Mucosa of gallbladder (tissue), 1 donor: ENCODE results near the gene NAV3. TPM values are rescaled to one million over a fixed set of nuclear protein-coding genes. Genes with fewer than 3 reads are reported as not detected.

Experiments
- DNase-seq: peaks from one replicate; pipeline ENCODE4 v3.0.0-alpha.2; 2020; ENCODE audit warnings: low spot score
- total RNA-seq: library from RNA; stranded (reverse); gene quantifications from one replicate; pipeline ENCODE4 v1.2.1, GENCODE V29; 2021
- donor health status: DM: no; HTN: no; CAD: no.

The NAV3 gene
- total RNA-seq, 1 donor from 2014 or later, result 31.7 TPM

DNA sequence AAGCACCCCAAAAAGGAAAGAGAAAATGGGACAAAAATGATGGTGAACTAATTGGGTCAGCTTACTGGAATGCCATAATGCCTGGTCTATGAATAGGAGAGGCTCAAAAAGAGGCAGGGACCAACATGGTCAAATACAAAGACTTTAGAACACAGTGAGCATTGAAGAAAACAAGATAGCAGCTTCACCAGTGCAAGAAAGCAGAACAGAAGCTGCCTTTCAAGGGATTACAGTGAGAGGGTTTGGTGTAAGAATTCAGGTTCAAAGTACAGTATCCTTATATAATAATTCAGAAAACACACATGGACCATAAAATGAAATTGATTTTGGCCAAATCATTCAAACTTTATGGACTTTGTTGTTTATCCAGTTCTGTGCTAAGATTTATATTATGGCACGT lies 162.1 kb downstream of the NAV3 start:
- no peak for DNase-seq

DNA sequence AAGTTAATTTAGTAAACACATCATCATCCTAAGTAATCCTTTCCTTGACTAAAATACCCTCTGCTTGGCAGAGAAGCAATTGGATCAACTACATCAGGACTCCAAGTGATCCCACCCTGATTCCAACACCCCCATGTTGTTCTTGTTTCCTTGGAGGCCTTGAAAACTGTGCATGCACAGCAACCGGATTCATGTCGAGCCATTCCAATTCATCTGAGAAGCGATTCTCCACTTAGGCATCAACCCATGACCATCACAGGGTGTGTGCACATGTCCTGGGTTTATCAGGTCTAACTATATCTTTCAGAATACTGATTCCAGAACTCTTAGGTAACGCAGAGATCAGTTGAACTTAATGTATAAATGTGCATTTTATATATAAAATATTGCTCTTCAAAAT lies 163.0 kb downstream of the NAV3 start:
- no peak for DNase-seq

DNA sequence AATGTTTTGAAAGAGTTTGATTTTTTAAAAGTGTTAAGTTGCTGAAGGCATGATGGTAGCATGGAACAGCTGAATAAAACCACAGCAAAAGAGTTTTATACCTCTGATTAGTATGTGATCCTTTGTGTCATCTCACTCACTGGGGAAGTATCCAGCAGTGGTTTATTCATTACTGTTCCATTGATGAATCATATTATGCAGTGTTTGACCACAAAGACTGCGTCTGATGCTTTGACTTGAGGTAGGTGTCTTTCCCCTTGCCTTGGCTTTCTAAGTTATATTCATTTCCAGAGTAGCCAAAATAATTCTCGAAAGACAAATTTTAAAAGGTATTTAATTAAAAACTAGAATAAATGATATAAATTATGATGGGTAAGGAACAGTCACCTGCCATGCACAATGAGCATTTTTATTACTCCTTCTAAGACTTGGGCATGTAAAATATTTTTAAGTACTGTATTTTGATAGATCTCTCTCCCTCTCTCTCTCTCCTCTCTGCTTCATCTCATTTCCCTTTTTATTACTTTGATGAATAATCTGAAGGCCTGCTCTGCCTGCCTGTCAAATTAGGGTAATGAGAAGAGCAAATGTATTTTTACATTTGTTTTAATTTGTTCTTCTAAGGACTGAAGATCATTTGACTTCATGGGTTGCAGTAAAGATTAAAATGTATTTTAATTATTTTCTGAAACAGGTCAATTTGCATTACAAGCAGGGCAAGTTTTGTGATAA lies 164.9 kb downstream of the NAV3 start:
- DNase-seq, result no peak

DNA sequence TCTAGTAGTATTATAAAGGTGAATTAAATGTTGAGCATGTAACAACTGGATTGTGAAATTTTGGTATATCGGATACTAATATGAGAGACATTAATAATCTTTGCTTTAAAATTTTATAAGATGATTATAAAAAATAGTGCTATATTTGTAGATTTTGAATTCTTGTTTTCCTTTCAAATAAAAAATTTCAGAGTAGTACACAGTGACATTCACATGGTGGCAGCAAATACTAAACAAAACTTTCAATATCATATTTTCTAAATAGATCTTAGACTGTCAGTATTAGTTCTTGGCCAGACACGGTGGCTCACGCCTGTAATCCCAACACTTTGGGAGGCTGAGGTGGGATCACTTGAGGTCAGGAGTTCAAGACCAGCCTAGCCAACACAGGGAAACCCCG lies 166.0 kb downstream of the NAV3 start:
- no peak for DNase-seq

DNA sequence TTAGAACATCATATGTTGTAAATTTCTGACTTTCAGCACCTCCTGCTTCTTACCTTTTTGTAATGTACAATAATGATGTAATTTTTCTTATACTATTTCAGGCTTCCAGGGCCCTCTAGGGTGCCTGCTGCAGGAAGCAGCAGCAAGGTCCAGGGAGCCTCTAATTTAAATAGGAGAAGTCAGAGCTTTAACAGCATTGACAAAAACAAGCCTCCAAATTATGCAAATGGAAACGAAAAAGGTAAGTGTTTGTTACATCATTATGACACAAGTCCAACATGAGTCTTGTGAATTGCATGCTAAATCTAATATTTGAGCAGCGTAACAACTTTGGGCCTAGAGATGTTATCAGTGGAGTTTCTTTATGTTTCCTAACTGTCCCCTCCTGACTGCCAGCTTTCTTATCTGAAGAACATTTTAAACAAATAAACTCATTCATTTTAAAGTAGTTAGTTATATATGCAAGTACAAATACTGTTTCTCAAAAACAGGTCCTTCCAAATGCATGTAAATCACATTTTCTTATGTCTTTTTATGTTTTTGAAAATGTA lies 167.6 kb downstream of the NAV3 start:
- DNase-seq, result no peak

DNA sequence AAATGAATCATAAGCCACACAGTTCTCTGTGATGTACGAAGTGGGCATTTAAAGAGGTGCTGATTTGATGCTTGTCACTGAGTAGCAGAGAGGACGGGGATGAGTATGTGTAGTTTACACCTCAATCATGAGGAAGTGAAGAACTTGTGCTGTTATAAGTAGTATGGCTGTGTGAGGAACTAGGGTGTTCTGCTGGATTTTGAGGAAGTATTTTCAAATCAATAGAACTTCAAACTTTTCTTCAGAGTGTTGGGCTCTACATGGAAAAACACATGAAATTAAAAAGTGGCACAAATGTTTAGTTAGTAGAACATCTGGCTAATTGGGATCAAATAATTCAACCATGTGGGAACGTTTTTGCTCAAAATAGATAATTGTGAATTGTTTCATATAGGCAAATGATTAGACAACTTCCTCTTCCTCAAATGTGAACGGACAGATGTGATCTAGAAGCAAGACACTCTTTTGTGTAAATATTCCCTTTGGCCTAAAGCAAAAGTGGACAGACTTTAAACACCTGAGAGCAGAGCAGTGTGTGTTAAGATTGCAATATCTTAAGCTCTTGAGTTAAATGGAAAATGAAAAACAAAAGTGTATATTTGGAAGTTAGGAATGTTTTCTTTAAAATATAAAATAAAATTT lies 168.5 kb downstream of the NAV3 start:
- DNase-seq, result no peak

DNA sequence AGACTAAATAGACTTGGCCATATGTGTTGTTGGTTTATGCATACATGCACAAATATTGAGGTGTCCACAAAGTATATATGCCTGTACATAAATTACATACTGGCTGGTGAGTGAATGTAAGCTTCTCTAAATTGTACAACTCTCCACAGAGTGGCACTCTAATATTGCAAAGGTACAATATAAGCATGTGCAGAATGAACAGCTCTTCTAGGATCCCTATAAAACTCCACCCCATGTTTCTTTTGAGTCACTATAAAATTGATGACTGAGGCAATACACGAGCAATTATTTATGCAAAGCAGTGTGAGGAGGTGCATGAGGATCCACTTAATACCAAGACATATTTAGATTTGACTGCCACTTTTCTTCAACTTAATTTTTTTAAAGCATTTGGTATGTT lies 172.2 kb downstream of the NAV3 start:
- DNase-seq, result no peak

DNA sequence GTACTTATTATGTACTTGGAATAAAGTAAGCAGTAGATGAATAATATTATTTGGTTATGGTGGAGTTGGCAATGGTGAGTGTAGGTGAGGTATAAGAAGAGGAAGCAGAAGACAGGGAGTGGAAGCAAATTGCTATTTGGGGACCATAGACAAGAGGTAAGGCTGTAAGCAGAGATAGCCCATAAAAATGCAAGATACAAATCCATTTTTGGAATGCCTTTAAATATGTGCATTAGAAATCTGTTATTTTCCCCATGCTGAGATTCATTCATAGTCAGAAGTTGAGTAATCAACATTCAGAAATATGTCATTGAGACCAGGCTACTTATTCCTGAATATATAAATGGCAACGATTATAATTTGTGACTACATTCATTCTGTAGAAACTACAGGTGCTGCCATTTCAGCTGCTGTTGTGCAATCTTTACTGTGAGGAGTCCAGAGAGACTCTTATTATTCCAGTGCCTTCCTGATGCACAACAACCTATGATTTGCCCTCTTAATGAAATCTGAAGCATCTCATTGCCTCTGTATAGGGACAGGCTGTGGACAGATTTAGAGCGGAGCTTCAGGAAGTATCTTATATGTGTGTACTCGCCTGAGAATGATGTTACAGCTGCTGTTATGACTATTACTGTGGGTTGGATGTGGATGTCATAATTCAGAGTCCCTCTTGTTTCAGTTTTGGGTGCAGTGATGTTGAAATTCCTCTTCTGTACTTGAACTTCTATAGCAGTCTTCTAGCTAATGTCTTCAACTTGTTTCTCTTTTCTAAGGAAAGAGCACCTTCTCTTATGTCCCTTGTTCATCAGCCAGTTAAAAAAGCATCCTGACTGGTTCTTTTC lies 173.8 kb downstream of the NAV3 start:
- DNase-seq, result no peak

DNA sequence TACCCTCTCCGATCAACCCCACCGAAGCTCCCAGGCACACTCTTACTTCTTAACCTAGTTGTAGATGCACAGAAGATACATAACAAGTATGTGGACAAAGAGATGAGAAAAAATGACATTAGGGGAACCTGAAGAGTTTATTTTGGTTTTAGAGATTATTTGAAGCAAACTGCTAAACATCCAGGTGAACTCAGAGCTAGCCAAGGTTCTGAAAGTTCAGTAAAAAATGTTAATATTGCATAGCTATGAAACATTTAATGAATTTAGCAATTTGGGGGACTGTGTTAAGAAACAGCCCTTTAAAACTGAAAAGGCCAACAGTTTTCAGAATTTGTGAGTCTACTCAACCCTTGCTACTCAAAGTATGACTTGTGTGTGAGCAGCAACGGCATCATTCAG lies 174.4 kb downstream of the NAV3 start:
- no peak for DNase-seq

DNA sequence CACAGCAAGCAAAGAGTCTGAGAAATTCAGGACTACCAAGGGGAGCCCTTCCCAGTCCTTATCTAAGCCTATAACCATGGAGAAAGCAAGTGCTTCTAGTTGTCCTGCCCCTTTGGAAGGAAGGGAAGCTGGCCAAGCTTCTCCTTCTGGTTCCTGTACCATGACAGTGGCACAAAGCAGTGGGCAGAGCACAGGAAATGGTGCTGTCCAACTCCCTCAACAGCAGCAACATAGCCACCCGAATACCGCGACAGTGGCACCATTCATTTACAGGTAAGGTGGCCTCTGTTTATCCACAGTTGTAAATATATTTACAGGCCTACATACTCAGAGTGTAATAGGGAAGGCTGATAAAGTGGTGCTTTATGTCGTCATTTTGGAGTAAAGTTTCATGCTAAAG lies 176.5 kb downstream of the NAV3 start:
- no peak for DNase-seq

DNA sequence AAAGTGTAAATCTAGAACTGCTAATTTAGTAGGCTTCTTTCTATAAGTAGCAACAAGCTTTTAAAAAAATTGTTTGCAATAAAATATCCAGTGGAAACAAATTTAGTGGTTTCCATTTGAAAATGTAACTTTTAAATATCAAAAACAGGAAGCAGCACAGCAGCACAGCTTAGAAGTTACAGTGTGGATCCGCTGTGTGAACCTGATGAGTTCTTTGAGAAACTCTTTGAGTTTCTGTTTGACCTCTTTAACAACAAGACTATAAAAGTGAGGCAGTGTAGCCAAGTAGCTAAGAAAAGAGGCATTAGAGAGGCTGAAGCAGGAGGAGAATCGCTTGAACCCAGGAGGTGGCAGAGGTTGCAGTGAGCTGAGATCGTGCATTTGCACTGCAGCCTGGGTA lies 178.3 kb downstream of the NAV3 start:
- DNase-seq, result no peak

DNA sequence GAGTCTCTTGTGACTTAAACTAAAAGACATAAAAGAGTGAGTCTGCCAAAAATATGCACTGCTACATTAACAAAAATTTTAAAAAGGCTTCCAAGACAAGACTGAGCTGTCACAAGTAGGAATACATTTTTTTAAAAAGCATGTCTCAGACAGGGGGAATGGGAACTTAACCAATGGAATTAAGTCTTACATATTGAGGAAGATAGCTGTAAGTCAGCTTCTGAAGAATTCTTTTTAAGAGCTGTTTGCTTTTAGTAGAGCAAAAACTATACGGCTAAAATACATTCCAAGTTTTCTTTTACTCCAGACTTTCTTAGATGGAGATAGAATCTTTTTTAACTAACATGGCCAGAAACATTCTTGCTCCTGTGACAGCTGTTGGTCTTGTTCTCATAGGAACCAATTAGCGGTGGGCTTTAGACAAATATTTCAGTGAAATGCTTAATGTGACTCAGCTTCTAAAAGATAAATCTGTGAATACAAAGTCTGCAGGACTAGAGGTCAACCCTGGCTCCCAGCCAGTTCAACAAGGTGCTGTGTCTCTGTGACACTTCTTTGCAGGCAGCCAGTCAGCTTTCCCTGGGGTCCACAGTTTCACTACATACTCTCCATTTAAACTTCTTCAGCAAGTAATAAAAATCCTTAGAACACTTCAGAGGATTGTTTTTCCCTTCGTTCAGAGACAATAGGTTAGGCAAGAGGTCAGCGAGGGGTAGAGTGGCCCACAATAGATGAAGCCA lies 187.6 kb downstream of the NAV3 start:
- no peak for DNase-seq

DNA sequence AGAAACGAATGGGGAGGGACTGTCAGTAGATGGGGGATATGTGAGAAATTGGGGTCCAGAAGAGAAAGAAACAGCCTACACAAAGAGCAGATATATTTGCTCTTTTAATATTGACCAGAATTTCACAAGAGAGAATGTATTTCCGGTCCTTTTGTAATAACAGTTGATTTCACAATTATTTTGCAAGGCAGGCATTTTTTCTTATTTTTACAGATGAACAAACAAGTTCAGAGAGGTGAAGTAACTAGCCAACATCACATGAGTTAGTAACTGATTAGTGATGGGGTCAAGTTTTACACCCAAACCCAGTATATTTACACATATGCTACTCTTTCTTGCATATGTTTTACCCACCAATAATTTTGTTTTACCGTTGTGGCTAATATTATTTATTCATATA lies 188.2 kb downstream of the NAV3 start:
- no peak for DNase-seq

DNA sequence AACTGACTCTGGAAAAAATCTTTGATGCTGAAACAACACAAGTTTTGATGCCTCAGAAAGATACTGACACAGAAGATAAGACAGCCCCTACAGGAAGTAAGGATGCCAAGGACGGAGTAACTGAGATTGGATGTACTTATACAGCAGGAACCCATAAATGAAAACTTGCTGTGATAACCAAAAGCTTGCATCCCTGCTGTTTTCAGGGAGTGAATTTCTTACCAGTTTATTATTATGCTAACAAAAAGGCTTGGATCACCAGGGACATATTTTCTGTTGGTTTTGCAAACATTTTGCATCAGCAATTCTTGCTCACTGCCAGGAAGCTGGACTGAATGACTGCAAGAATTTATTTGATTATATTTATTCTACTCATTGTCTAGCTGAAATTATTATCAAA lies 197.7 kb downstream of the NAV3 start:
- no peak for DNase-seq

DNA sequence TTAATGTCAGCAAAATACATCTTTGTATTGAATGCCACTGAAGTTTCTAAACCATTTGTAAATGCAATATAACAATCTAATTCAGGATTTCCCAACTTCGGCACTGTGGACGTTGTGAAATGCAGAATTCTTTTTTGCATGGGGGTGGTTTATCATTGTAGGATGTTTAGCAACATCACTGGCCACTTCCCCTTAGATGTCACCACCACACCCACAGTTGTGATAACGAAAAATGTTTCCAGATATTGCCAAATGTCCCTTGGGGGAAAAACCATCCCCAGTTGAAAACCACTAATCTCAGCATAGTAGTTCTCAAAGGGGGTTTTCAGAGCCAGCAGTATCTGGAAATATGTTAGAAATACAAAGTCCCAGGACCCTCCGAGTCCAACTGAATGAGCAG lies 203.3 kb downstream of the NAV3 start:
- no peak for DNase-seq

DNA sequence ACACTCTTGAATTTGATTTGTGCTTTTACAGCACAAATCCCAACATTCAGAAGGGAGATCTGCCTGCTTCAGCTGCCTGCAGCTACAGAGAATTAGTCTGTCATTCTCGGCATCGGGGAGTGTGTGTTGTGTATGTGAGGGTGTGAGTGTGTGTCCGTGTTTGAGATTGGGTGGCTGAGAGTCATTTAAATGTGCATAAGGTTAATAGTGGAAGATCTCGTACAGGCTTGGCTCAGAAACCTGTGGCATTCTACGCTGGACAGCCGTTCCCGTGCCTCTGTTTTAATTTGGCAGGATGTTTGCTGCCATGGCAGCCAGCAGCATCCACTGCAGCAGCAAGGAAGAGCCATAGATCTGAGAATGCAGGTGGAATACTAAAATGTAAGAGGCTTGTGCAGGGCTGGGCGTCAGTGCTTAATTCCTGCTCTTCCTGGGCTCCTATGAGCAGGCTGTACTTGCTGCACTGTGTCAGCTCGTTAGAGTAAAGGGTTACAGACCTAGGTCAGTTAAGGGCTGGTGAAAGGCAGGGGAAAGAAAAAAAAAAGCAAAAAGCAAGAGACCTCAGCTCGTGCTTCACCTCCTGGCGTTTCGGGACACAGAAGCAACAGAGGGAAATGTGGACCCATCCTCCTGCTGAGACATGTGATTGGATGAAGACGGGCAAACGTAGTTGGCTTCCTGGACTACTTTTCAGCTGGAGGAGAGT lies 205.4 kb downstream of the NAV3 start:
- DNase-seq, result no peak

DNA sequence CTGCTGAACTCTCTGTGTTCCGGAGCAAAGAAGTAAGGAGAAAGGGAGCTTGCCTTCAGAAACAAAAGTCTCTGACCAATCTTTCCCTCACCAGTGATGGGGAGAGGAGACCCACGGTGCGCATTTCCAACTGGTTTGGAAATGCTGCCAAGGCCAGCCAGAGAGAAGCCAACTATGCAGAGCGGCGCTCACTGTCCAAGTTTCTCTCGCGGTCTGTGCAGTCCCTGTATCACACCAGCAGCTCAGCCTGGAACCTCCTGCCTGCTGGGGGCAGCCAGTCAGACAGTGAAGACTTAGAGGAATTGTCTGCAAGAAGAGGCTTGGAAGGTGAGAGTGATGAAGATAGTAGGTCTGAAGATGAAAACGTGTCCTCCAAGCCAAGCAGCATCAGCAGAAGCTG lies 206.2 kb downstream of the NAV3 start:
- no peak for DNase-seq

DNA sequence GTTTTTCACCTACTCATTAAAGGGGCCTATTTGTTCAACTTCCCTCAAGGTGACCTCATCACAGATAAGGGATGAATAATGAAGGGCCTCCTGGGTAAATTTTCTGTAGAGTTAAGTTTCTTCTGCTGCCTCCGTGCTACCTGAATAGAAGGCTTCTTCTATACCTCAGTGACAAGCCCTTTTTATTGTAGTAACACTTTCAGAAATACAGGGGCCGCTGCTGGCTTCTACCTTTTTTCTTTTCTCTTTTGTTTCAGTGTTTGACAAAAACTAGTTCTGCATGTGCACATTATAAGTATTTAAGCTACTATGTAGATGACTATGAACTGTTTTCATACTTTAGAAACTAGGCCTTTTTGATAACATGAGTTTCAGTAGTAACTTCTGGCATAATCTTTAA lies 207.0 kb downstream of the NAV3 start:
- DNase-seq, result no peak

DNA sequence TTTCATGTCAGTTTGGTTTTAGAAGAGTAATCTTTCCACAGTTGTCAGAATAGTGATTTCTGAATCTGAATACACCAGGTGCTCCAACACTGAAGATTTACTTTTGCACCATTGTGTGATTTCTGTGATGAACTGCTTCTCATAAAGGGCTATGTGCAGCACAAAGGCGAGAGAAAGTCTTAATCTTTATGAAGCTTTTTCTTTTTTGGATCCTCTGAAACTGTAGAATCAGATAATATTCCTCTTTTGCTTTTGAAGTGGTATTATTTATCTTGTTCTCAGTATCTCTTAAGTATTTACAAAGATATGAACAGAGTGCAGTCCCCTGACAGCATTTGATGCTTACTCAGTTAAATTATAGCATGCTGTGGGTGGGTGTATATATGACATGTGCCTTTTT lies 207.8 kb downstream of the NAV3 start:
- no peak for DNase-seq

DNA sequence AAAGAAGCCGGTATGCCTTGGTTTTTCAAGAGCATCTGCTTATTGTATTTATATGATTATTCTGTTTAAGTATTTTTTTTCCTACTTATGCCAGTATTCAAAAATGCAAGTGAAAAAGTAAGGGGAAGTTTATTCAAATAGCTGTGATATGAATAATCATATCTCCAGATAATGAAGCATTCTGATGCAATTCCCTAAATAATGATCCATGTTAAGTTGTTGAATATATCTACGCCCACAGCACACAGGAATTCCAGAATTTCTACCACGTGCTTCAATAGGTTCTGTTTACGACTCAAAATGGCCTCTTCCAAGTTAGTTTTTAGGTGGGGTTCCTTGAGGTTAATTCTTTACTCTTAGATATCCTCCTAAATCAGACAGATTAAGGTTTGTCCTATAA lies 208.3 kb downstream of the NAV3 start:
- no peak for DNase-seq

DNA sequence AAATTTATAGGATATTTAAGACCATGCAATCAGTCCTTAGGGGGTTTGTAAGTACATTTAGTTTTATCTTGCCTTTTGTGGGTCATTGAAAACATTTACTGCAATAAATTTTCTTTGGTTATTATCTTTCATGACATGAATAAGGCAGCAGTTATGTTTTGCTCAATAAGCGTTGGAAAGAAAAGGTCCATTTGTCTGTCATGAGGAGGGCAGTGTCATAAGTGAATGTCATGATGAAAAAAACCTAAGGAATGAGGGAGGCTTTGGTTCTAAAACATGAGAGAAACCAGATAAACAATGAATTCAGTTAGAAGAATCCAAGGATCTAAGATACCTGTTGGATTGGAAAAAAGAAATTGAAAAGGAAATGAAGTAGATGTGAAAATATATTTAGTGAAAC lies 209.4 kb downstream of the NAV3 start:
- DNase-seq, result no peak
